SK-N-SH (cell line): ENCODE data around the gene SHCBP1.
"Not testable (repeated sequence)": the region's sequence is repeated elsewhere in the genome, so short reads cannot be mapped to it uniquely, and the experiment has no call there.

Experiments used
- ELF1 ChIP-seq: IDR thresholded peaks from 2 replicates; pipeline ENCODE4 v1.4.0; 2012
- EP300 ChIP-seq, 2 experiments: IDR thresholded peaks; 2 replicates each; pipeline versions ENCODE4 v1.4.0 to v1.6.1; 2012; ENCODE audit warnings: borderline replicate concordance in 1 of 2, low read depth in 1 of 2, low read length in 1 of 2
- EZH2phosphoT487 ChIP-seq: fragments of 200-600 bp; sonication (generic); IDR thresholded peaks from 2 replicates; pipeline ENCODE4 v1.6.1; 2017; ENCODE audit warnings: low read depth, mixed run types, mild to moderate bottlenecking, antibody characterized with exemption, moderate library complexity, borderline replicate concordance
- FOXM1 ChIP-seq: IDR thresholded peaks from 2 replicates; pipeline ENCODE4 v1.4.0; 2012; ENCODE audit warnings: low read depth, mild to moderate bottlenecking
- GABPA ChIP-seq: IDR thresholded peaks from 2 replicates; pipeline ENCODE4 v1.4.0; 2012; ENCODE audit warnings: low read depth, mild to moderate bottlenecking
- MXI1 ChIP-seq: IDR thresholded peaks from 2 replicates; pipeline ENCODE4 v1.6.1; 2012; ENCODE audit warnings: mild to moderate bottlenecking, low read depth, low read length, improper control_type of control experiment
- NFIC ChIP-seq: IDR thresholded peaks from 2 replicates; pipeline ENCODE4 v1.4.0; 2012; ENCODE audit warnings: borderline replicate concordance
- POLR2AphosphoS5 ChIP-seq: IDR thresholded peaks from 2 replicates; pipeline ENCODE4 v1.6.1; 2012; ENCODE audit warnings: low read depth, low read length
- RCOR1 ChIP-seq: fragments of 150-350 bp; IDR thresholded peaks from 2 replicates; pipeline ENCODE4 v1.6.1; 2017; ENCODE audit warnings: antibody characterized with exemption, low read length
- RFX5 ChIP-seq: IDR thresholded peaks from 2 replicates; pipeline ENCODE4 v1.6.1; 2012; ENCODE audit warnings: mild to moderate bottlenecking, improper control_type of control experiment, low read length
- TF ChIP-seq, protein P1 (sequence below): IDR thresholded peaks from 2 replicates; pipeline ENCODE4 v1.4.0; 2012; ENCODE audit warnings: low read depth, borderline replicate concordance
- TF ChIP-seq, protein P2 (sequence below): fragments of 200-600 bp; sonication (generic); IDR thresholded peaks from 2 replicates; pipeline ENCODE4 v1.6.1; 2017; ENCODE audit warnings: antibody characterized with exemption, mild to moderate bottlenecking, moderate library complexity
- TF ChIP-seq, protein P3 (sequence below): IDR thresholded peaks from 2 replicates; pipeline ENCODE4 v1.6.1; 2012; ENCODE audit warnings: mild to moderate bottlenecking, low read depth, low read length, moderate library complexity

DNA sequence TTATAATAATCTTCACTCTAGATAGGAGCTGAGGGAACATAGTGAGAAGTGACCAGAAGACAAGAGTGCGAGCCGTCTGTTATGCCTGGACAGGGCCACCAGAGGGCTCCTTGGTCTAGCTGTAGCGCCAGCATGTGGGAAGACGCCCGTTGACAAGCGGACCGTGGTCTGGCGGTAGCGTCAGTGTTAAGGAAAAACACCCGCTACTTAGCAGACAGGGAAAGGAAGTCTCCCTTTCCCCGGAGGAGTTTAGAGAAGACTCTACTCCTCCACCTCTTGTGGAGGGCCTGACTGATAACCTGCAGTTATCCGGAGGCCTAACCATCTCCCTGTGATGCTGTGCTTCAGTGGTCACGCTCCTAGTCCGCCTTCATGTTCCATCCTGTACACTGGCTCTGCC lies 66.7 kb downstream of the SHCBP1 start:
- TF ChIP-seq RFX5; FOXM1; ELF1; NFIC; GABPA; EZH2phosphoT487; EP300 (IDR thresholded peaks at IDR 0.05; ENCODE audit: borderline replicate concordance in 1 of 2, low read depth in 1 of 2, low read length in 1 of 2); POLR2AphosphoS5; RCOR1: not testable (repeated sequence)
- TF ChIP-seq, protein P1, sequence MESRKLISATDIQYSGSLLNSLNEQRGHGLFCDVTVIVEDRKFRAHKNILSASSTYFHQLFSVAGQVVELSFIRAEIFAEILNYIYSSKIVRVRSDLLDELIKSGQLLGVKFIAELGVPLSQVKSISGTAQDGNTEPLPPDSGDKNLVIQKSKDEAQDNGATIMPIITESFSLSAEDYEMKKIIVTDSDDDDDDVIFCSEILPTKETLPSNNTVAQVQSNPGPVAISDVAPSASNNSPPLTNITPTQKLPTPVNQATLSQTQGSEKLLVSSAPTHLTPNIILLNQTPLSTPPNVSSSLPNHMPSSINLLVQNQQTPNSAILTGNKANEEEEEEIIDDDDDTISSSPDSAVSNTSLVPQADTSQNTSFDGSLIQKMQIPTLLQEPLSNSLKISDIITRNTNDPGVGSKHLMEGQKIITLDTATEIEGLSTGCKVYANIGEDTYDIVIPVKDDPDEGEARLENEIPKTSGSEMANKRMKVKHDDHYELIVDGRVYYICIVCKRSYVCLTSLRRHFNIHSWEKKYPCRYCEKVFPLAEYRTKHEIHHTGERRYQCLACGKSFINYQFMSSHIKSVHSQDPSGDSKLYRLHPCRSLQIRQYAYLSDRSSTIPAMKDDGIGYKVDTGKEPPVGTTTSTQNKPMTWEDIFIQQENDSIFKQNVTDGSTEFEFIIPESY = not testable (repeated sequence)
- TF ChIP-seq, protein P2, sequence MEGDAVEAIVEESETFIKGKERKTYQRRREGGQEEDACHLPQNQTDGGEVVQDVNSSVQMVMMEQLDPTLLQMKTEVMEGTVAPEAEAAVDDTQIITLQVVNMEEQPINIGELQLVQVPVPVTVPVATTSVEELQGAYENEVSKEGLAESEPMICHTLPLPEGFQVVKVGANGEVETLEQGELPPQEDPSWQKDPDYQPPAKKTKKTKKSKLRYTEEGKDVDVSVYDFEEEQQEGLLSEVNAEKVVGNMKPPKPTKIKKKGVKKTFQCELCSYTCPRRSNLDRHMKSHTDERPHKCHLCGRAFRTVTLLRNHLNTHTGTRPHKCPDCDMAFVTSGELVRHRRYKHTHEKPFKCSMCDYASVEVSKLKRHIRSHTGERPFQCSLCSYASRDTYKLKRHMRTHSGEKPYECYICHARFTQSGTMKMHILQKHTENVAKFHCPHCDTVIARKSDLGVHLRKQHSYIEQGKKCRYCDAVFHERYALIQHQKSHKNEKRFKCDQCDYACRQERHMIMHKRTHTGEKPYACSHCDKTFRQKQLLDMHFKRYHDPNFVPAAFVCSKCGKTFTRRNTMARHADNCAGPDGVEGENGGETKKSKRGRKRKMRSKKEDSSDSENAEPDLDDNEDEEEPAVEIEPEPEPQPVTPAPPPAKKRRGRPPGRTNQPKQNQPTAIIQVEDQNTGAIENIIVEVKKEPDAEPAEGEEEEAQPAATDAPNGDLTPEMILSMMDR = peak; percentile 78
- peak; percentile 76; the same call in 1 of the 2 replicates for TF ChIP-seq MXI1
- TF ChIP-seq, protein P3, sequence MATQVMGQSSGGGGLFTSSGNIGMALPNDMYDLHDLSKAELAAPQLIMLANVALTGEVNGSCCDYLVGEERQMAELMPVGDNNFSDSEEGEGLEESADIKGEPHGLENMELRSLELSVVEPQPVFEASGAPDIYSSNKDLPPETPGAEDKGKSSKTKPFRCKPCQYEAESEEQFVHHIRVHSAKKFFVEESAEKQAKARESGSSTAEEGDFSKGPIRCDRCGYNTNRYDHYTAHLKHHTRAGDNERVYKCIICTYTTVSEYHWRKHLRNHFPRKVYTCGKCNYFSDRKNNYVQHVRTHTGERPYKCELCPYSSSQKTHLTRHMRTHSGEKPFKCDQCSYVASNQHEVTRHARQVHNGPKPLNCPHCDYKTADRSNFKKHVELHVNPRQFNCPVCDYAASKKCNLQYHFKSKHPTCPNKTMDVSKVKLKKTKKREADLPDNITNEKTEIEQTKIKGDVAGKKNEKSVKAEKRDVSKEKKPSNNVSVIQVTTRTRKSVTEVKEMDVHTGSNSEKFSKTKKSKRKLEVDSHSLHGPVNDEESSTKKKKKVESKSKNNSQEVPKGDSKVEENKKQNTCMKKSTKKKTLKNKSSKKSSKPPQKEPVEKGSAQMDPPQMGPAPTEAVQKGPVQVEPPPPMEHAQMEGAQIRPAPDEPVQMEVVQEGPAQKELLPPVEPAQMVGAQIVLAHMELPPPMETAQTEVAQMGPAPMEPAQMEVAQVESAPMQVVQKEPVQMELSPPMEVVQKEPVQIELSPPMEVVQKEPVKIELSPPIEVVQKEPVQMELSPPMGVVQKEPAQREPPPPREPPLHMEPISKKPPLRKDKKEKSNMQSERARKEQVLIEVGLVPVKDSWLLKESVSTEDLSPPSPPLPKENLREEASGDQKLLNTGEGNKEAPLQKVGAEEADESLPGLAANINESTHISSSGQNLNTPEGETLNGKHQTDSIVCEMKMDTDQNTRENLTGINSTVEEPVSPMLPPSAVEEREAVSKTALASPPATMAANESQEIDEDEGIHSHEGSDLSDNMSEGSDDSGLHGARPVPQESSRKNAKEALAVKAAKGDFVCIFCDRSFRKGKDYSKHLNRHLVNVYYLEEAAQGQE = not testable (repeated sequence)
